Fibroblast of lung (primary cell): ENCODE results near the gene AP1S1. TPM values are rescaled to one million over a fixed set of nuclear protein-coding genes. Genes with fewer than 3 reads are reported as not detected.
"Not testable (repeated sequence)": the region's sequence is repeated elsewhere in the genome, so short reads cannot be mapped to it uniquely, and the experiment has no call there.

Experiments
- DNase-seq, 2 donors: peaks; one replicate each; pipeline versions ENCODE4 v3.0.0 to v3.0.0-alpha.2; 2010; ENCODE audit warnings: low read depth in 2 of 2
- H2AFZ ChIP-seq: 2 replicates; pipeline ENCODE4 v1.5.1; 2012; ENCODE audit warnings: low read length, control low read depth, inconsistent platforms
- H3K27ac ChIP-seq: 2 replicates; pipeline ENCODE4 v1.5.1; 2011; ENCODE audit warnings: low read length, control low read depth; ENCODE audit not compliant: insufficient read depth
- H3K27me3 ChIP-seq: 2 replicates; pipeline ENCODE4 v1.5.1; 2011; ENCODE audit warnings: mild to moderate bottlenecking, low read length; ENCODE audit not compliant: control insufficient read depth, insufficient read depth
- H3K36me3 ChIP-seq: 2 replicates; pipeline ENCODE4 v1.5.1; 2011; ENCODE audit warnings: low read length; ENCODE audit not compliant: control insufficient read depth, insufficient read depth
- H3K4me1 ChIP-seq: 2 replicates; pipeline ENCODE4 v1.5.1; 2011; ENCODE audit warnings: low read length; ENCODE audit not compliant: control insufficient read depth, insufficient read depth; ENCODE audit errors: extremely low read depth
- H3K4me2 ChIP-seq: 2 replicates; pipeline ENCODE4 v1.5.1; 2011; ENCODE audit warnings: low read length, control low read depth; ENCODE audit not compliant: insufficient read depth; ENCODE audit errors: extremely low read depth
- H3K4me3 ChIP-seq, 4 experiments: fragments of 200-600 bp in 1 of 4; sonication (generic) in 1 of 4; replicated peaks in 1 of 4; 2 replicates each; pipeline ENCODE4 v1.5.1; 2011 to 2016; ENCODE audit warnings: low read length in 4 of 4, low read depth in 3 of 4, mild to moderate bottlenecking in 3 of 4, control low read depth in 2 of 4, inconsistent platforms in 1 of 4, mixed read lengths in 1 of 4; ENCODE audit not compliant: insufficient read depth in 1 of 4; ENCODE audit errors: control extremely low read depth in 1 of 4
- H3K79me2 ChIP-seq: 2 replicates; pipeline ENCODE4 v1.5.1; 2012; ENCODE audit warnings: mild to moderate bottlenecking, low read length, inconsistent platforms; ENCODE audit not compliant: control insufficient read depth, insufficient read depth
- H3K9ac ChIP-seq: 2 replicates; pipeline ENCODE4 v1.5.1; 2011; ENCODE audit warnings: mild to moderate bottlenecking, low read length, control low read depth; ENCODE audit not compliant: insufficient read depth
- H3K9me3 ChIP-seq: 2 replicates; pipeline ENCODE4 v1.5.1; 2012; ENCODE audit warnings: low read depth, low read length; ENCODE audit not compliant: control insufficient read depth, insufficient read depth
- H4K20me1 ChIP-seq: 2 replicates; pipeline ENCODE4 v1.5.1; 2011; ENCODE audit warnings: low read length; ENCODE audit not compliant: control insufficient read depth, insufficient read depth; ENCODE audit errors: extremely low read depth
- CTCF ChIP-seq, 2 donors: IDR thresholded peaks in 1 of 2; conservative IDR thresholded peaks in 1 of 2; 1 replicate in 1 of 2; 2 replicates in 1 of 2; pipeline ENCODE4 v1.5.1; 2011 to 2012; ENCODE audit warnings: low read length in 2 of 2, control low read depth in 1 of 2, inconsistent platforms in 1 of 2, low read depth in 1 of 2, mild to moderate bottlenecking in 1 of 2
- EZH2 ChIP-seq: IDR thresholded peaks from 2 replicates; pipeline ENCODE4 v1.5.1; 2012; ENCODE audit warnings: low read length, control low read depth, mild to moderate bottlenecking; ENCODE audit errors: missing control alignments
- polyA plus RNA-seq, 2 donors: library from polyadenylated mRNA; depleted of rRNA in 1 of 2; stranded (reverse) in 1 of 2; unstranded in 1 of 2; fragments of >200 nt; gene quantifications; 2 replicates each; pipeline ENCODE4 v1.2.1, GENCODE V29; 2011 to 2012; ENCODE audit warnings: missing spikeins in 1 of 2
- total RNA-seq: library from RNA; depleted of rRNA; stranded (reverse); fragments of >200 nt; gene quantifications from 2 replicates; pipeline ENCODE4 v1.2.1, GENCODE V29; 2014

Gene AP1S1
- total and polyA plus RNA-seq, 2 donors (not counting 1 experiment from before 2014, with no cell fraction given) = 128 to 139 TPM

- no peak overlapping the region for H3K4me2 ChIP-seq
- TF ChIP-seq EZH2 (no peak), CTCF (conservative IDR thresholded peaks at IDR 0.05 in 1 of 2, IDR thresholded peaks at IDR 0.05 in 1 of 2; ENCODE audit: low read depth in 1 of 2, low read length in 2 of 2) (no peak)
- no peaks in the 10 kb centered on the region for H3K9me3 ChIP-seq
- H3K9ac ChIP-seq = no peak overlapping the region
- peaks cover 4% of the 10 kb centered on the region for H3K36me3 ChIP-seq
- no peak overlapping the region for H3K4me3 ChIP-seq
- no peak overlapping the region for H3K27ac ChIP-seq
- no peaks in the 10 kb centered on the region for H3K79me2 ChIP-seq
- H3K27me3 ChIP-seq = peaks cover 28% of the 10 kb centered on the region
- H2AFZ ChIP-seq = no peak overlapping the region
- H3K4me1 ChIP-seq = peaks cover 2% of the 10 kb centered on the region
- no peak for DNase-seq
- no peaks in the 10 kb centered on the region for H4K20me1 ChIP-seq
These were observed 48.3 kb downstream of the AP1S1 start for GRCh38 chr7:101202603-101202918.

DNA sequence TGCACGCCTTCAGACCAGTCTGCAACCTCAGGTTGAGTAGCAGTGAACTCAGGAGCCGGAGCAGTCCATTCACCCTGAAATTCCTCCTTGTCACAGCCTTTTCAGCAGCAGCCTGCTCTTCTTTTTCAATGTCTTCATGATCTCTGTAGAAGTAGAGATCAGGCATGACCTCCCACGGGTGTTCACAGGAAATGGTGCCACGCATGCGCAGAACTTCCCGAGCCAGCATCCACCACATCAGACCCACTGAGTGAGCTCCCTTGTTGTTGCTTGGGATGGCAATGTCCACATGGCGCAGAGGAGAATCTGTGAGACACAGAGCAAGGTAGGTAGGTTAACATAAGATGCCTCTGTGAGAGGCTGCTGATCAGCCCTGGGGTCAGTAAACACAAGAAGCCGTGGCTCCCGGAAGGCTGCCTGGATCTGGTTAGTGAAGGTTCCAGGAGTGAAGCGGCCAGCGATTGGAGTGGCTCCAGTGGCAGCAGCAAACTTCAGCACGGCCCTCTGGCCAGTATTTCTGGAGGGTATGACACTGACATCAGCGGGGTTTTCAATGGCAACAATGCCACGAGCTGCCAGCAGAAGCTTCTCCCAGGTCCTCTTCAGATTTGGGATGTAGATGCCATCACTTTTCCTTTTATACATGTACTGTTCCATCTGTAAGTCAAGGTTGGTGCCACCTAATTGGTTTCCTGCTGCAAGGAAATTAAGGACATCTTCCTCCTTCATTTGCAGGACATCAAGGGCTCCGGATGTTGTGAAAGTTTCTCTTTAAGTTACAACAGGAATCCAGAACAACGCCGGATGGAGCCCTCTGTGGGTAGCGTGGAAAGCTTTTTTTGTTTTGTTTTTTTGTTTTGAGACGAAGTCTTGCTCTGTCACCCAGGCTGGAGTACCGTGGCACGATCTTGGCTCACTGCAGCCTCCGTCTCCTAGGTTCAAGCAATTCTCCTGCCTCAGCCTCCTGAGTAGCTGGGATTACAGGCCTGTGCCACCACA is 49.8 kb downstream of the AP1S1 start:
- not testable (repeated sequence) for H3K9me3 ChIP-seq, H3K9ac ChIP-seq, H3K4me1 ChIP-seq, H3K36me3 ChIP-seq, DNase-seq, H3K27ac ChIP-seq, H4K20me1 ChIP-seq, H3K4me2 ChIP-seq, H3K4me3 ChIP-seq, H3K79me2 ChIP-seq, H2AFZ ChIP-seq
- H3K27me3 ChIP-seq = peaks cover 28% of the 10 kb centered on the region

DNA sequence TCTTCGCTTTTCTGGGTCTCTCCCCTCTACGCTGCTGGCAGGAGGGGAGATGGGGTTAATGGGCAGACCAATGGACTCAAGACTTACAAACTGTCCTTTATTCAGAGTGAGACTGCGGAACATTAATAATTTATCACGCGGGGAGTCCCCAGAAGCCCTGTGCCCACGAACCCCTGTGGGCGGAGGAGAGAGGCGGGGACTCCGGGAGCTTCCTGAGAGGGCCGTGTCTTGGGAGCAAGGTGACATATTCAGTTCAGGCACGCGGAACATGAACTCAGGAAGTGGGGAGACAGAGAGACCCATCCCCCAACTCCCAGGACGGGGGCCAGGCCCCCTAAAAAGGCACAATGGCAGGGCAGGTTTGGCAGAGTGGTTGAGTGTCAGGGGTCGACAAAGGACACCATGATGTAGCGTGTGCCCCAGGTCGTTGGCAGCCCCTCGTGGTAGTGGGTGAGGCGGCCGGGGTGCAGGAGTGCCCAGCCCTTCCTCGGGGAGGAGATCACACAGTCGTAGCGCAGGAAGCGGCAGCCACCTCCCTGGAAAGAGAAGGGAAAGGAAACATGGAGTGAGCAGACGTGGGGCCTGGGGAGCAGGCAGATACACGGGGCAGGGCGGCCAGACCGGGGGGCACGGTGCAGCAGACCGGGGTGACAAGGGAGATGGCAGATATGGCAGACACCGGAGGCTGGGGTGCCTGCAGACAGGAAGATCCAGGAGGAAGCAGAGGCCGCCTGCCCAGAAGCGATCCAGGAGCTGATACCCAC is 51.8 kb downstream of the AP1S1 start:
- H3K4me3 ChIP-seq = no peak overlapping the region
- no peak overlapping the region for H3K4me2 ChIP-seq
- peaks cover 12% of the 10 kb centered on the region for H3K36me3 ChIP-seq
- H3K4me1 ChIP-seq = peaks cover 2% of the 10 kb centered on the region
- H4K20me1 ChIP-seq = no peaks in the 10 kb centered on the region
- TF ChIP-seq EZH2 (no peak), CTCF (conservative IDR thresholded peaks at IDR 0.05 in 1 of 2, IDR thresholded peaks at IDR 0.05 in 1 of 2; ENCODE audit: low read depth in 1 of 2, low read length in 2 of 2) (no peak)
- H3K9me3 ChIP-seq = no peaks in the 10 kb centered on the region
- H3K27ac ChIP-seq = no peak overlapping the region
- peaks cover 19% of the 10 kb centered on the region for H3K27me3 ChIP-seq
- H2AFZ ChIP-seq = no peak overlapping the region
- no peak for DNase-seq
- no peaks in the 10 kb centered on the region for H3K79me2 ChIP-seq
- no peak overlapping the region for H3K9ac ChIP-seq
